H4 (cell line): ENCODE results near the gene ACTN1. TPM values are rescaled to one million over a fixed set of nuclear protein-coding genes. Genes with fewer than 3 reads are reported as not detected.

ENCODE experiments used
- DNase-seq: peaks from one replicate; pipeline ENCODE4 v3.0.0-alpha.2; 2015; ENCODE audit warnings: low spot score
- total RNA-seq: library from RNA; depleted of rRNA; stranded (reverse); fragments of >200 nt; shearing (Covaris generic); gene quantifications from 2 replicates; pipeline ENCODE4 v1.2.3, GENCODE V29; 2014

ACTN1 gene
- total RNA-seq, 1 experiment from 2014 or later: 127 TPM

- DNase-seq: no peak
Measured at GRCh38 chr14:68970038-68970612, 9.0 kb downstream of the ACTN1 start.

GRCh38 chr14:68969278-68970033 is 9.6 kb downstream of the ACTN1 start:
- DNase-seq: no peak

GRCh38 chr14:68968721-68969120 is 10.4 kb downstream of the ACTN1 start:
- DNase-seq: no peak

DNA sequence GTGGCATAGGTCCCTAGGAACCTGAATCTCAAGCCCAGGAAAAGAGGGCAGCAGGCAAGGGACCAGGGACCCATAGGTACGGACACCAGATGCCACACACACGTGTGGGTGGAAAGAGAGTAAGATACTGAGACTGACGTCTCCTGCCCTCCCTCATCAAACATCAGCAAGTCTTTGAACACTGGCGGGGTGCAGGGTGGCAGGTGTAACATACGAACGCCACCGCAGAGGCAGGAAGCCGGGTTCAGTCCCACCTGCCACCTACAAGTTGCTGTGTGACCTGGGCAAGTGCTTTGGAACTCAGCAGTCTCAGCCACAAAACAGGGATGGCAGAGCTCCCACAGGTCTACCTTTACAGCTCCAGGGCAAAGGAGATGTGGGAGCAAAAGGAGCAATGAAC is 11.1 kb downstream of the ACTN1 start:
- DNase-seq: no peak

DNA sequence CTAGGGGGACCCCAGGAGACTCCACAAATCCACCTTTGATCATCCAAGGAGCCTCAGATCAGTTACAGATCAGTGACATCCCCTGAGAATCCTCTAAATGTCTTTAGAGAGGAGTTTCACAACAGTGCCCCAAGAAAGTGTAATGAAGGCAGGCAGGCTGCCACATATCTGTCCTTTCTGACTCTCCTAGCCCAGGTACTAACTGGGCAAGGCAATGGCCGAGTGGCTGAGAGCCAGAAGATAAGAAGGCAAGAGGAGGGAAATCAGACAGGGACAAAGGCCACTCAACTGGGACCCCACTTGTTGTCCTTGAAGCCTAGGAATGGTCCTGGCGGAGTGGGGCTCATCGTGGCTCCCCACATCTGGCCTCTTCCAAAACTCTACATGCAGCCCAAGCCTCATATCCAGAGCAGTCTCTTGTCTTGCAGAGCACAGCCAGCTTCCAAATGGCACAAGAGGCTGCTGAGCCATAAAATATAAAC is 11.6 kb downstream of the ACTN1 start:
- DNase-seq: no peak

DNA sequence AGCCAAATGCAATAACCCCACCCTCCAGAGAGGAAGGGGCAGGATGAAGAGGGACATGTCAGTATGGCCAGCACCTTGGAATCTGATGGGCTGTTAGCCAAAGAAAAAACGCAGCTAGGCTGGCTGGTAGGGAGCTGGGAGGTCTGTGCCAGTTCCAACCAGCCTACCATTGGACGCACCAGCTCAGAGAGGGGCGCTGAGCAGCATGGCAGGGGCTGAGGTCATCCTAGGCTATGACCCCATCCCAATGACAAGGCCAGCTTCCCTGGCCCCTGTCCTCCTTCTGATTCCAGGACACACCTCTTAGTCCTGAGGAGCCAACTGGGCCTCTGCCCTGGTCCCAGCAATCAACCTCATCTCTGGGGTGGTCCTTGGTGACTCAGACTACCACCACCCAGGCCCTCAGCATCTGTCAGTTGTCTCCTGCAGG is 12.2 kb downstream of the ACTN1 start:
- DNase-seq: no peak

- no peak for DNase-seq
Measured at GRCh38 chr14:68965261-68965761, 13.8 kb downstream of the ACTN1 start.

DNA sequence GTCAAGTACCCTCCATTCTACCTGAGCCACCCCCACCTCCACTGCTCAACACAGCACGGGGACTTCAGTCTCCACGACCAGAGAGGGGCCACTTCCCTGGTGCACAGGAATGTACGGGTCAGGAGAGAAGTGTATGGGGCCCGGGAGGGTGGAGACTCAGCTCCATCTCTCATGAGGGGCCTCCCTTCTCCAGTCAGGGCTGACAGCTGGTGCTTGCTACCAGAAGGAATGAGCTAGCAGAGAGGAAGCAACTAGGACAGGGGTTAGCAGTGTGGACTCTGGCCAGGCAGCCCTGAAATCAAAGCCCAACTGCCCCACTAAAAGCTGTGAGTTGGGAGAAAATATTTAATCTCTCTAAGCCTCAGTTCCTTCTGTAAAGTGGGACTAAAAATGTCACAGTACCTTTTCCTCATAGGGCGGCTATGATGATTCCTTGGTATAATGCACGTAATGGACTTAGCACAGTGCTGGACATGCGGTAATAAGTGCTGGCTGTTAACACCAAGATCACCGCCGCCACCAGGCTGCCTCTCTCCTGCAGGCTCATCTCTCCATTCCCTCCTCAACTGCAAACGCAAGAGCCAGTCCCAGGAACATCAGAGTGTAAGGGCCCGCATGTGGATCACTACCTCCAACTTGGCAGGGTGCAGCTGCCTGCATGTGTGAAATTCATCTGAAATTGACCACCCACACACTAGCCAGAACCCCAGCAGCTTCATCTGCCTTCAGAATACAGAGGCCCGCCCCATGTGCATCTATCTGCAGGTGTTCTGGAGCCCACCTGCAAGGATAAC is 14.6 kb downstream of the ACTN1 start:
- DNase-seq: no peak

DNA sequence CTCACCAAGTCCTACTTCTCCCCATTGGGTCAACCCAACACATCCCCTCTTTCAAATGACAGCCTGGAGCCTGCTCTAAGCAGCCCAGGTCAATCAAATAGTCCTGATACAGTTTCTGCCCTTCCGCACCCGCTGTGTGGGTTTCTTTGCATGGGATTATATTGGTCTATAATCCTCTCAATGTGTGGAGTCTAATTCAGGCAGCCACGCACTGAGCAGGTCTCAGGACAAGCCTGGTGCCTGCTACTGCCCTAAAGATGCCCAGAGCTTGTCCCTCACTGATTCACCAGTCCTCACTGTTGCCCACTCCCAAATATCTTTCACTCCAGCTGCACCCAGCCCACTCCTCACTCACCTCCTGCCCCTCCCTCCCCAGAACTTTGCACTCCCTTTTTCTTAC is 16.4 kb downstream of the ACTN1 start:
- DNase-seq: no peak

DNA sequence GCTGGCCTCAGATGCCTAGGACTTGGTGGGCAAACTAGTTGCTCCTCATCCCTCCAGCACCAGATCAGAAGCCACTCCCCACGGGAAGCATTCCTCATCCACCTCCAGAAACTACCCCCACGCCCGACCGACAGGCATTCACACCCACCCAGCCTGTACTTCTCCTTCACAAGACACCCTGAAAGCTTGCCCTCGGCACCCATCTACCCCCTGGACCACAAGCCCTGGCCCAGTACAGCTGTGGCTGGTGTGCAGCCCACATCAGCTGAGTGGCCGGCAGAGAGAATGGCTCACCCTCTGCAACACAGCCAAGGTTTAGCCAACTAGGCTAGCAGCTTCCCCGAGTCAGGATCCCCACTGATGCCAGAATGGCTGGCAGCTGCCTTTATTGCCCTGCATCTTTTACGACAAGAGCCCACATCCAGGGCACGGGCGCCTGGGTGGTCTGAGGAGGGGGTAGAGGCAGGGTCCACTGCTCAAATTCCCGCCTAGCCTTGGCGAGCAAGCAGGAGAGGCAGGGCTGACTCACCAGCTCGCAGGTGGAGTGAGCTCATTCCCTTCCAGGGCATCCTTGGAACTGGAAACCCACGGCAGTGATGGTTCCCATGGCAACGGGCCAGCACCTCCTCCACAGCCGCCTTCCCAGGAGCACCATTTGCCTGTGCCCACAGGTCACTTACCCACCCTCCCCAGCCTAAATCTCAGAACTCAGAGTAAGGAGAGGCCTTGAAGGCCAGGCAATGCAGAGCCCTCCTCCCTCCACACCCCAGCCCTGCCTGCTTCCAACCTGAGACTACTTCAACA is 17.1 kb downstream of the ACTN1 start:
- DNase-seq: peak; percentile 73

DNA sequence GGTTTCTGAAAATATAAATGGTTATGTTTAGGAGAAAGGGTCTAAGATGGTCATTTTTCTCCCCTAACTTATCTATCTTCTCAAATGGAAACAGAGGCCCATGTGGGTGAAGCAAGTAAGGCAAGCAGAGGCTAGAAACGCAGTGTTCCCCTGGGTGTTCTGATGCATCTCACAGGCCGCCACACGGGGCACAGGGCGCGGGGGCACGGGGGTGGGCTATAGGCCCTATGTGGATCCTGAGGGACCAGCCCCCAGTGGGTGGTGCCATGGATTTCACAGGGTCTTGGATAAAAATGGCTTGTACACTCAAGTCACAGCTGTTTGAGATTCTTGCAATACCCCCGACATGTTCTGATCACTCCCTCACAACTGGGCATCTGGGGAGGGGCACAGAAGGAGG is 17.7 kb downstream of the ACTN1 start:
- no peak for DNase-seq

- no peak for DNase-seq
Measured at GRCh38 chr14:68960123-68960522, 19.0 kb downstream of the ACTN1 start.

DNA sequence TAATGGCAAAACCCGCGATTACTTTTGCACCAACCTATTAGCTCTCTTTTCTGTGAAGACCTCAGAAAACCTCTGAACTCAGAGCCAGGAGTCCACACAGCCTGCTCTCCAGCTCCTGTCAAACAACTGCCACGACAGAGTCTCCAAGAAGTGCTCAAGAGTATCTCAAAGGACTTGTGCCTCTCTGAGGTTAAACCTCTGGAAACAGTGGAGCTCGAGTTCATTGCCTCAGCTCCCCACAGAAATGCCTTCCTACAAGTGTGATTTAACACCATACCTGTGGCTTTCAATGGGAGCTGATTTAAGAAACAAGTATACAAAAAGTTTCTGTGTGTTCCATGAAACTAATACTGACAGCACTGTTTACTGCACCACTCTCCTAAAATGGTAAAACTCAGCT is 20.1 kb downstream of the ACTN1 start:
- no peak for DNase-seq

- DNase-seq: no peak
Measured at GRCh38 chr14:68958553-68958952, 20.5 kb downstream of the ACTN1 start.

GRCh38 chr14:68957775-68958174 is 21.3 kb downstream of the ACTN1 start:
- DNase-seq: no peak

- no peak for DNase-seq
Measured at GRCh38 chr14:68956724-68957123, 22.4 kb downstream of the ACTN1 start.

DNA sequence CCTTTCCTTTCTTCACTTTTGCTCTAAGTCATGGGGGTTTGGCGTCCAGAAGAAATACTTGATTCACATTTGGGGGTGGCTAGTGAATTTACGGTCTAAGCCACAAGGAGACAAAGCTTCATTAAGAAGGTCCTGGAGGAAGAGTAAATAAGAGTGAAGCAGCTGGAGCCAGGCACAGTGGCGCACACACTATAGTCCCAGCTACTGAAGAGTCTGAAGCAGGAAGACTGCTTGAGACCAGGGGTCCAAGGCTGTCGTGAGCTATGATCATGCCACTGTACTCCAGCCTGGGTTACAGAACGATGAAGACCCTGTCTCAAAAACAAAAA is 23.3 kb downstream of the ACTN1 start:
- DNase-seq: no peak

DNA sequence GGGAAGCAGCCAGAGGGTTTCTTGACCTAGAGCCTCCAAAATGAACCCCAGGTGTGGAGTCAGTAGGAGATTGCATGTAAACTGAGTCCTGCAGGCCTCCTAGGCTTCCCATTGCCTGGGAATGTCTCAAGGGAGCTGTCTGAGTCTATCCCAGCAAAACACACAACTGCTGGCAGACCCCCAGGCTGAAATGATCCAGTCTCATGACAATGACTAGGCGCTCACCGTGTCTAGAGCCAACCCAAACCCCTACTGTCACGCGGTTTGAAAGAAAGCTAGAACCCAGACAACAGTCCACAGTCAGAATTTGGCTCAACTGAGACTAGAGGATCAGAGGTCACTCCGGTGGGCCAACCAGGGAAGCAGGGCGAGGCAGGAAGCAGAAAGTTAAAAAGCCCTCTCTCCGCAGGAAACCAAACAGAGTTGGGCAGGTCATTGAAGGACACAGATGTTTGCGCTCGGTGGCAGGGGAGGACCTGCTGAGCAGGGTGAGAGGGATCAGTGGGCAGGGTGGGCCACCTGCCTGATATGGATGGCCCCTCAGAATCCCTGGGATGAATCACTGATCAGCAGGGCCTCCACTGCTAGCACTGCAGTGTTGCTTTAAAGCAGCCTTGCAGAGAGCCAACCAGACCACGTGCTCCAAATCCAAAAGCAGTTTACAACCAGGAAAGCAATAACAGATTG is 23.8 kb downstream of the ACTN1 start:
- no peak for DNase-seq

GRCh38 chr14:68953196-68953555 is 25.9 kb downstream of the ACTN1 start:
- no peak for DNase-seq

DNA sequence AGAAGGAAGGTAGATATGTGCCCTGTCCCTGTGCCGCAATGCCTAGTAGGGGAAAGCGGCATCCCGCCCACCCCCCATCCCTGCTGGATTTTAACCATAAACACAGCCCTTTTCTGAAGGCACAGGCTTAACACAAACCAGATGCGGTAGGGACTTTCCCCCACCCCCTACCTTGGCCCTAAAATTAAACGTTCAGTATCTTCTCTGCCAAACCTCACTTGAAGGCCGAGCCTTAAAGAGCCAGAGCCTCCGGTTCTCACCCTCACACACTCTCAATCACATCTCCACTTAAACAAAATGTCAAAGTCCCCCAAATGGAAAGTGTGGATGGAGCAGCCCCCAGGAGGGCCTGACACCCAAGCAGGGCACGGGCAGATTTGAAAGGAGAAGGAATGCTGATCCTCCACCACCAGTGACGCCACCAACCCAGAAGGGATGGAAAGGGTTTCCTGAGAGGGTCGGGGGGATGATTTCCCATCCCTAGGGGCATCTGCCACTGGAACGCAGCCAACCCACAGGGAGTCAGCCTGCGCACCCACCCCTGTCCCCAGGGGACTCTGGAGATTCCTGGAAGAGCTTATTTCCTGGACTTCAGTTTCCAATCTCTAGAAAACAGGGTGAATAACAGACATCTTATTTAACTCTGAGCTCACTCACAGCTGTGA is 26.4 kb downstream of the ACTN1 start:
- peak; percentile 71 for DNase-seq
